ENCODE measurements around the gene CELSR2.

Gene CELSR2

GRCh38 chr1:109225711-109226445 is 23.5 kb upstream of the CELSR2 start:
- DNase-seq (ENCODE audit: low spot score) = no peak

GRCh38 chr1:109228167-109228566 is 21.2 kb upstream of the CELSR2 start:
- no peak for DNase-seq (ENCODE audit: low spot score)

DNA sequence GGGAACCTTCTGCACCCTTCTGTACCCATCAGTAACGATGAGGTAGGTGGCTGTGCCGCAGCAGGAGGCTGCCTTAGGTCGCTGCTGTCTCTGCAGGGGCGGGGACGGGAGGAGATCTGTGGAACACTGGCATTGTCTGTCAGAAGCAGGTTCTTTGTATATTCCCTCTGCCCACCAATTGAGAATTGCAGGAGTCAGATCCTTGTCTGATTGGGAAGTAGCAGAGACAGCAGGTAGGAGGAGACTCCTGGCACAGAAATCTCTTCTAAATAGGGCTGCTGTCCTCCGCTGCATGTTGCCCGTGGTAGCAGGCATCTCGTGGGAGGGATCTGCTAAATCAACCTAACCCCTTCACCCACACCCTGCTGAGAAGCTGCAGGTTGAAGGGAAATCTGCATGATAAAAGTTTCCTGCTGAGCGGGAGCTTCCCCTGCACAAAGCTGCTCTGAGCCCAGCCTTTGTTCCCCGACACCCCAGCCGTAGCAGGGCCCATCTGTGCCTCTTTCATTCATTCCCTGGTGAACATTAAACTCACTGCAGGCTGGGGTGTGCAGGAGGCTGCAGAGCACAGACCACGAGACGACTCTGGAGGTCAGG is 19.7 kb upstream of the CELSR2 start:
- no peak for DNase-seq (ENCODE audit: low spot score)

DNA sequence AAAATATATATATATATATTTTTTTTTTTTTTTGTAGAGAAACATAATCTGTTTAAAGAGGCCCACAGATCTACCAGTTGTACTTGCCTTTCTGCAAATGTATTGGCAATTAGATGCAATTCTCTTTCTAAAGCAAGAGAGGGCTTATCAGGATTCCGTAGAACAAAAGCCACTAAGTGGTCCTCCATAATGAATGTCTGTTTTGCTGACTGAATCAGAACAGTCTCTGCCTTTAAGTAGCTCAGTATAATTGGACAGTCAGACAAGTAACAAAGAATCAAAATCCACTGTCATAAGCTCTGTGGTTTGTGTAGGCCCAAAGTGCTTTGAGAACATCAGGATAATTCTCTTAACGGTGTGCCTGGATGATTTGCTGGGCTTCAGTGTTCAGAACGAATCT is 18.3 kb upstream of the CELSR2 start:
- DNase-seq (ENCODE audit: low spot score) = no peak

GRCh38 chr1:109235137-109235536 is 14.2 kb upstream of the CELSR2 start:
- no peak for DNase-seq (ENCODE audit: low spot score)

DNA sequence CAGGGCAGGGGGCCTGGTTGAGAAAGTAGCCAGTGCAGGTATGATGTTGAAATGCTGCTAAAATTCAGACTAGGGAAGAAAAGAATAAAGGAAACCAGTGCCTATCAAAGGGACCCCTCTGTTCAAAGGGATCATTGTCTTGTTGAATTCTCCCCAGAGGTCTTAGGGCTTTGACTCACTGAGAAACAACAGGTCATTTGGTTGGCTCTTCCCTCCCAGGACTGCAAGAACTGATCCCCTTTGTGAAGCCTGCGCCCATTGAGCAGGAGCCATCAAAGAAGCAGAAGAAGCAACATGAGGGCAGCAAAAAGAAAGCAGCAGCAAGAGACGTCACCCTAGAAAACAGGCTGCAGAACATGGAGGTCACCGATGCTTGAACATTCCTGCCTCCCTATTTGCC is 11.8 kb upstream of the CELSR2 start:
- no peak for DNase-seq (ENCODE audit: low spot score)

- DNase-seq (ENCODE audit: low spot score) = no peak
Measured at GRCh38 chr1:109238382-109238781, 11.0 kb upstream of the CELSR2 start.

DNA sequence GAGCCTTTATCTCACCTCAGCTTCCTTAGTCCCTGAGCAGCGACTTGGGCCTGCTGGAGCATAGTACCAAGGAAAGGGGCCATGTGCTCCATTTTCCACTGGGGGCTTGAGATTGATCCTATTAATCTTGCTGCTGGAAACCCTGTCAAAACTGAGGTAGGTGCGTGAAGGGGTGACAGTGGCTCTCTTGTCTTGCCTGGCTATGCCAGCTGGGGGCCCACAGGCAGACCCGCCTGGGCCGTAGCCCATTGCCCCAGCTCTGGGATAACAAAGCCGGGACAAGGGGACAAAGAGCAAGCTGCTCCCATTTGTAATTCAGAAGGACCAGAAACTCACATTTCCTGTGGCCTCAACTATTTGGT is 10.3 kb upstream of the CELSR2 start:
- no peak for DNase-seq (ENCODE audit: low spot score)

DNA sequence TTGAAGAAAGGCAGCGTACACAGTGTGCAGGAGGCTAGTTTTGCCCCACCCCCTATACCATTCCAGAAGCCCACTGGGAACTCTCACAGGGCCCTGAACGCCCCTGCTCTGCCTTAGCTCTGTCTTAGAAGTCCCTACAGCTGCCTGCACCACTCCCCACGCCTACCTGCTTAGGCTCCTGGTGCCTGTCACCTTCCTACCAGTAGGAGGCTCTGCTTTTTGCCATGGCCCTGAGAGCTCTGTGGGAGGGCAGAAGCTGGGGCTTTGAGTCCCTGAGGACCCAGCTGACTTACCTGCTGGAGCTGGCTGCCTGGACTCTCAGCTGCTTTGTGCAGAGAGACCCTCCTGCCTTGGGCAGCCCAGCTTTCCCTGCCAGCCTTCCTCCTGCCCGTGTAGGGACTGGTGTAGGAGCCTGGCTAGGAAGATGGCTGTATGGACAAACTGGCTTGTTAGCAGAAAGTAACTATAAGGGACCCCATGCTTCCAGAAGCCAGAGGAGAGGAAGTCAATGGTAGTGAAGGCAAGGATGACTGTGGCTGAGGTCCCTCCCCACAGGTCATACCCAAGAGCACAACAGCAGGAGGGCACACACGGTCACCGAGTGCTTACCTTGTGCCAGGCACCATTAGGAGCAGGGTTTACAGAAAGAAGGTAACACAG is 9.8 kb upstream of the CELSR2 start:
- DNase-seq (ENCODE audit: low spot score) = peak; percentile 55

DNA sequence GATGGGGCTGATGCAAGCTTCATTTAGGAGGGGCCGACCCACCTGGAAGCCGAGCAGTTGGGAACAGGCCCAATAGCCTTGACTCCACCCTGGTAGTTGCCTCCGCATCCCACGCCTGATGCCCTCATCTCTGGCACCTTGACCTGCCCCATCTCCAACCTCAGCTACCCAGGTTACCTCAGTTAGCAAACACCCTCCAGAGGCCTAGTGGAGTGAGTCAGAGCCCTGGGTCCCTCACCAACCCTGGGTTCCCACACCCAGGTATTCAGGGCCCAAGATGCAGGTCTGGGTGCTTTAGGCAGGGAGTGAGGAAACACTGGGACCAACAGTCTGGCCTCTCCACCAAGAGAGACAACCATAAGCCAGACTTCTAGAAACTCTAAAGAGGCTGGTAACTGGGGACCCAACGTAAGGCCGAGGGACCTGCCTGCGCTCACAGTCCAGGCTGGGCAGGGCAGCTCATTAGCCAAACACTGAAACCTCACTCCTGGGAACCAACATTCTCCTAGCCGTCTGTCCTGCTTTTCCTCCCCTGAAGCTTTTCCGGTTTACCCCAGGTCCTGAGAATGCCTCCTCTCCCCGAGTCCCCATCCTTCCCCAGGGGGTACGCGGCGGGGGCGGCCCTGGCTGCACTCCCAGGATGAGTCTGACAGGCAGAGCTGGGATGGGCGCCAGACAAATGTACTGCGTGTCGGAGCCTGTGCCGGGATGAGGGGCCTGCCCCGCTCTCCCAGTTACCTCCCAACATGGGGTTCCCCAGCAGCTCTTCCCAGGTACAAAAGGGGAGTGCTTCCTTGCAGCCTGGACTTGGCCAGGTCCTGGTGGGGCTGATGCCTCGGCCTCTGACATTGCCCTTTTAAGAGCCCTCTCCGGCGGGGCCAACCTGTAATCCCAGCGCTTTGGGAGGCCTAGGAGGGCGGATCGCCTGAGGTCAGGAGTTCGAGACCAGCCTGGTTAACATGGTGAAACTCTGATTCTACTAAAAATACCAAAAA is 8.9 kb upstream of the CELSR2 start:
- no peak for DNase-seq (ENCODE audit: low spot score)

DNA sequence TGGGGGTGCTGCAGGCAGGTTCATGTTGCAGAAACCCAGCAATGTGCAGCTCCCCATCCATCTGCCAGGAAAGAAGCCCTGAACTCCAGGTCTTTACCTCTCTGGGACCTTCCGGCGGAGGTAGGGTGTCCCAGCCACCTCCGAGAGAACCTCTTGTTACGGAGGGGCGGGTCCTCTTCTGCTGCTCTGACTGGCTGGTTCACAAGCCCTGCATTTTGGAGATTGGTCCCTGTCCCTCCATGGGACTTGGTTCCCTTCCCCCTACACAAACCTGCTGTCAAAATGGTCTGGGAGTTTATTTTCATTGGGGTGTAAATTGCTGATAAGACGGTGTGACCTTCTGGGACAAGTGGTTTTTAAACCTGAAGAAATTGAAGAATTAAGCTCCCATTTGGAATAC is 8.0 kb upstream of the CELSR2 start:
- no peak for DNase-seq (ENCODE audit: low spot score)

DNA sequence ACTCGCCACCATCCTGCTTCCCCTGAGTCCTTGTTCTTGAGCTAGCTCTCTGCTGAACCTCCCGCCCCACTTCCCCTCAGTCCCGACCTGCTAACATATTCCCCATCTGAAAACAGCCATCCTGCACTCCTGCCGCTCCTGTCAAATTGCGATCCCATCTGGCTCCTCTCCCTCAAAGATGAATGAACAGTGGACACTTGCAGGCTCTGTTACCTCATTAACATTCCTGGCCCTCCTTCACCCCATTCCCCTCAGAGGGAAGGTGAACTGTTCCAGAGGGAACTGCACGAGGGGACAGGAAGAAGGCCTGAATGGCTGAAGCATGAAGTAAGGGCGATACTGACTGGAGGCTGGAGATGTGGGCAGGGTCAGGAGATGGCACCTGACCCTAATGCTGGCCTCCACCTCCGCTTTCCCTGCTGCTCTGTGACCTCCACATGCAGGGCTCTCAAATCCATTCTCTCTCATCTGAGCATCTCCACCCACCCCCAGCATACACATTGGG is 7.4 kb upstream of the CELSR2 start:
- no peak for DNase-seq (ENCODE audit: low spot score)

DNA sequence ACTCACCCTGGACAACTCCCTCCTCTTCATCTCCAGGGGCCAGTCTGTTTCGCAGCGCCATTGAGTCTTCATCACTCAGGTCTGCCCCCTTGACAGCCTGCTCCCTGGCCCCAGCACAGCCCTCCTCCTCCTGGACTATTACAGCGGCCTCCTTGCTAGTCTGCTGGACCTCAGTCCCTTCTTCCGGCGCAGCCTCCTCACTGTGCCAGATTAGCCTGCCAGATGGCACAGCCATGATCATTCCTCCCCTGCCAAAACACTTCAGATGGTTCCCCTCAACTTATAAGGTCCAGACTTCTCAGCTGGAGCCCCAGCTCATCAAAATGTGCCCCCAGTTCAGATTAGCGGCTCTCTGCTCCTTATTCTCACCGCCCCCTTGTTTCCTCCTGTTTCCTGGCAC is 7.0 kb upstream of the CELSR2 start:
- no peak for DNase-seq (ENCODE audit: low spot score)

GRCh38 chr1:109243221-109243620 is 6.1 kb upstream of the CELSR2 start:
- no peak for DNase-seq (ENCODE audit: low spot score)

- no peak for DNase-seq (ENCODE audit: low spot score)
Measured at GRCh38 chr1:109243860-109244552, 5.3 kb upstream of the CELSR2 start.

DNA sequence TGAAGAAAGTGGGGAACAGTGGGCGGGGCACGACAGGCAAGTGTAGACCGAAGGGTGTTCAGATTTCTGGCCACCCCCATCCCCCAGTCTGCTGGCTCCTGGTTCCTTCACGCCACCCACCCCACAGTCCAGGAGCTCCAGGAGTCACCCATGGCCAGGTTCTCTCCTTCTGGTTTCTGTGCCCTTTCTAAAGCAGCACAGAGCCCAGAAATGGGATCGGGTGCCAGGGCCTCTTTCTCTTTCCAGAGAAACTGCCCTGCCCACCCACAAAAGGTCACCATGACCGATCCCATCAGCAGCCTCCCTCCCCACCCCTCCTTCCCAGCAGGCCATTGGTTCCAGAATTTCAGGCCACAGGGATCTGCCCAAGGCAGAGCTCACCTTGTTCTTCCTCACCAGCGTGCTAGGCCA is 3.2 kb upstream of the CELSR2 start:
- no peak for DNase-seq (ENCODE audit: low spot score)

- no peak for DNase-seq (ENCODE audit: low spot score)
Measured at GRCh38 chr1:109247401-109248365, 1.7 kb upstream of the CELSR2 start.

DNA sequence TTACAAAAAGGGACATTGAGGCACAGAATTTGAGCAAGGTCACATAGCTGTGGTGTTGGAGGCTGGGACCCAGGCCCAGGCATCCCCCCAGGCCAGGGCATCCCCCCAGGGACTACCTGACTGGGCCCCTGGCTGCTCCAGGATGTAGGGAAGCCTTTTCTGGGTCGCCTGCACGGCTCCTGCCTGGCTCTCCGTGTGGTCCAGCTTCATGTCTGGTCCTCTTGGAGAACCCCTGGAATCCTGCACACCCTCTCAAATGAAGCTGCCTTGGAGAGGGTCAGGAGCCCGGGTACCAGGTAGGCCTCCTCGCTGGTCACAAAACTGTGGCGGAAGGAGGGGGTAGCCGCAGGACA is 919 bp upstream of the CELSR2 start:
- DNase-seq (ENCODE audit: low spot score) = no peak

DNA sequence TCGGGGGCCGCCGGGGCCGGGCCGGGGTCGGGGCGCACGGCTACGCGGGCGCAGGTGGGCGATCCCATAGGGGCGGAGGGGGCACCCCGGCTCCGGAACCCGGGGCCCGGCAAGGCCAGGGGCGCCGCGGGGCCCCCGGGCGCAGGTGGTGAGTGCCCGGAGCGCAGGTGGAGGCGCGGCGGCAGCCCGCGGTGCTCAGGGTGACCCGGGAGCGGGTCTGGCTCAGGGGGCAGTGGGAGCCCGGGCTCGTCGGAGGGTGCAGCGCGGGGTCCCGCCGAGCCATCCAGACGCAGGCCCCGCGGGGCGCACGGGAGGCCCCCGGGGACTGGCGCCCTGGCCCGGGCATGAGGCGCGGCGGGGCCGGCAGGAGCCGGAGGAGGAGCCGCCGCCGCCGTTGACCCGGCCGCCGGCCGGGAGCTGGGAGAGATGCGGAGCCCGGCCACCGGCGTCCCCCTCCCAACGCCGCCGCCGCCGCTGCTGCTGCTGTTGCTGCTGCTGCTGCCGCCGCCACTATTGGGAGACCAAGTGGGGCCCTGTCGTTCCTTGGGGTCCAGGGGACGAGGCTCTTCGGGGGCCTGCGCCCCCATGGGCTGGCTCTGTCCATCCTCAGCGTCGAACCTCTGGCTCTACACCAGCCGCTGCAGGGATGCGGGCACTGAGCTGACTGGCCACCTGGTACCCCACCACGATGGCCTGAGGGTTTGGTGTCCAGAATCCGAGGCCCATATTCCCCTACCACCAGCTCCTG is 489 bp downstream of the CELSR2 start:
- DNase-seq (ENCODE audit: low spot score) = no peak
